GM23338 (cell line): Measurements from ENCODE around the gene TARBP2. TPM values are rescaled to one million over a fixed set of nuclear protein-coding genes. Genes with fewer than 3 reads are reported as not detected.
A peak's percentile ranks its signal among the peaks of the same experiment; 100 is the strongest.

ENCODE experiments used
- ATAC-seq: fragments of 200-7000 bp; cut with Tn5 transposase; 3 replicates; pipeline ENCODE4 v1.9.1; 2020
- DNase-seq: peaks from one replicate; pipeline ENCODE4 v3.0.0-alpha.2; 2015; ENCODE audit warnings: low spot score
- H2AFZ ChIP-seq: fragments of 200-600 bp; sonication (generic); 2 replicates; pipeline ENCODE4 v1.8.0; 2016; ENCODE audit warnings: antibody characterized with exemption, mild to moderate bottlenecking, moderate library complexity
- H3F3A ChIP-seq: fragments of 200-600 bp; sonication (generic); replicated peaks from 2 replicates; pipeline ENCODE4 v1.8.0; 2017; ENCODE audit warnings: antibody characterized with exemption, mixed run types, low read depth
- H3K27ac ChIP-seq: fragments of 200-600 bp; sonication (generic); 2 replicates; pipeline ENCODE4 v1.6.1; 2016; ENCODE audit warnings: low read depth
- H3K27me3 ChIP-seq: fragments of 200-600 bp; sonication (generic); 2 replicates; pipeline ENCODE4 v1.8.0; 2016; ENCODE audit warnings: mild to moderate bottlenecking, mixed run types, moderate library complexity; ENCODE audit not compliant: insufficient read depth
- H3K36me3 ChIP-seq: fragments of 200-600 bp; sonication (generic); 2 replicates; pipeline ENCODE4 v1.8.0; 2016; ENCODE audit warnings: mild to moderate bottlenecking; ENCODE audit not compliant: insufficient read depth
- H3K4me1 ChIP-seq: fragments of 200-600 bp; sonication (generic); 2 replicates; pipeline ENCODE4 v1.8.0; 2016; ENCODE audit warnings: mild to moderate bottlenecking, moderate library complexity; ENCODE audit not compliant: insufficient read depth
- H3K4me2 ChIP-seq: fragments of 200-600 bp; sonication (generic); 2 replicates; pipeline ENCODE4 v1.7.1; 2017; ENCODE audit warnings: mixed run types
- H3K4me3 ChIP-seq: fragments of 200-600 bp; sonication (generic); 2 replicates; pipeline ENCODE4 v1.6.1; 2016; ENCODE audit warnings: mixed run types
- H3K79me2 ChIP-seq: fragments of 200-600 bp; sonication (generic); replicated peaks from 2 replicates; pipeline ENCODE4 v1.8.0; 2017; ENCODE audit warnings: mild to moderate bottlenecking; ENCODE audit not compliant: insufficient read depth
- H3K9me2 ChIP-seq: fragments of 200-600 bp; sonication (generic); 2 replicates; pipeline ENCODE4 v1.8.0; 2017; ENCODE audit not compliant: insufficient read depth
- H4K20me1 ChIP-seq: fragments of 200-600 bp; sonication (generic); replicated peaks from 2 replicates; pipeline ENCODE4 v1.8.0; 2017; ENCODE audit warnings: mild to moderate bottlenecking; ENCODE audit not compliant: insufficient read depth
- H3K27ac Mint-ChIP-seq: 2 replicates; pipeline ENCODE4 v1.8.0; 2020; ENCODE audit warnings: inconsistent platforms, mild to moderate bottlenecking, moderate library complexity, mixed read lengths
- H3K27me3 Mint-ChIP-seq: 3 replicates; pipeline ENCODE4 v1.8.0; 2022; ENCODE audit warnings: low read depth, mild to moderate bottlenecking, moderate library complexity, mixed read lengths, inconsistent platforms; ENCODE audit not compliant: insufficient read depth, poor library complexity
- H3K36me3 Mint-ChIP-seq: 3 replicates; pipeline ENCODE4 v1.8.0; 2021; ENCODE audit warnings: low read depth, mild to moderate bottlenecking, inconsistent platforms, moderate library complexity, mixed read lengths
- H3K4me1 Mint-ChIP-seq: 3 replicates; pipeline ENCODE4 v1.8.0; 2020; ENCODE audit warnings: mild to moderate bottlenecking, inconsistent platforms, mixed read lengths
- H3K4me3 Mint-ChIP-seq: 3 replicates; pipeline ENCODE4 v1.8.0; 2021; ENCODE audit warnings: moderate library complexity, mild to moderate bottlenecking, inconsistent platforms, mixed read lengths
- H3K9me3 Mint-ChIP-seq: 3 replicates; pipeline ENCODE4 v1.8.0; 2020; ENCODE audit warnings: moderate library complexity, mild to moderate bottlenecking, inconsistent platforms, mixed read lengths
- EZH2 ChIP-seq: fragments of 200-600 bp; sonication (generic); IDR thresholded peaks from one replicate; pipeline ENCODE4 v1.8.0; 2017; ENCODE audit warnings: antibody characterized with exemption, mild to moderate bottlenecking, low read depth; ENCODE audit not compliant: unreplicated experiment
- EZH2phosphoT487 ChIP-seq: fragments of 200-600 bp; sonication (generic); IDR thresholded peaks from one replicate; pipeline ENCODE4 v1.8.1; 2018; ENCODE audit warnings: antibody characterized with exemption; ENCODE audit not compliant: unreplicated experiment
- NANOG ChIP-seq: IDR thresholded peaks from 2 replicates; pipeline ENCODE4 v1.6.1; 2016; ENCODE audit warnings: antibody characterized with exemption, borderline replicate concordance
- STAT1 ChIP-seq: IDR thresholded peaks from one replicate; pipeline ENCODE4 v1.6.1; 2016; ENCODE audit warnings: antibody characterized with exemption; ENCODE audit not compliant: unreplicated experiment
- ZNF114 ChIP-seq: fragments of 250-450 bp; sonication (Bioruptor Pico); IDR thresholded peaks from 2 replicates; pipeline ENCODE4 v1.5.0; 2020; ENCODE audit warnings: mild to moderate bottlenecking, moderate library complexity
- ZNF331 ChIP-seq: fragments of 250-450 bp; sonication (Bioruptor Pico); IDR thresholded peaks from 2 replicates; pipeline ENCODE4 v1.5.0; 2020; ENCODE audit warnings: low read depth, mild to moderate bottlenecking, moderate library complexity
- polyA plus RNA-seq: library from polyadenylated mRNA; unstranded; fragments of >200 nt; fragmentation: Nextera tagmentation; extraction: Ambion mirVana; gene quantifications from 2 replicates; pipeline ENCODE4 v1.2.1, GENCODE V29; 2016
- total RNA-seq: library from RNA; depleted of rRNA; stranded (reverse); fragments of >200 nt; shearing (Covaris generic); gene quantifications from 2 replicates; pipeline ENCODE4 v1.2.3, GENCODE V29; 2014
- TF ChIP-seq, protein P1 (sequence below): IDR thresholded peaks from 2 replicates; pipeline ENCODE4 v1.6.1; 2016; ENCODE audit warnings: antibody characterized with exemption
- TF ChIP-seq, protein P2 (sequence below): fragments of 250-450 bp; sonication (Bioruptor Pico); IDR thresholded peaks from 2 replicates; pipeline ENCODE4 v1.5.0; 2020; ENCODE audit warnings: mild to moderate bottlenecking, moderate library complexity
- TF ChIP-seq, protein P3 (sequence below): IDR thresholded peaks from one replicate; pipeline ENCODE4 v1.6.1; 2018; ENCODE audit warnings: antibody characterized with exemption; ENCODE audit not compliant: unreplicated experiment

TARBP2 gene
- total and polyA plus RNA-seq, 2 experiments from 2014 or later = 57.0 to 83.4 TPM

DNA sequence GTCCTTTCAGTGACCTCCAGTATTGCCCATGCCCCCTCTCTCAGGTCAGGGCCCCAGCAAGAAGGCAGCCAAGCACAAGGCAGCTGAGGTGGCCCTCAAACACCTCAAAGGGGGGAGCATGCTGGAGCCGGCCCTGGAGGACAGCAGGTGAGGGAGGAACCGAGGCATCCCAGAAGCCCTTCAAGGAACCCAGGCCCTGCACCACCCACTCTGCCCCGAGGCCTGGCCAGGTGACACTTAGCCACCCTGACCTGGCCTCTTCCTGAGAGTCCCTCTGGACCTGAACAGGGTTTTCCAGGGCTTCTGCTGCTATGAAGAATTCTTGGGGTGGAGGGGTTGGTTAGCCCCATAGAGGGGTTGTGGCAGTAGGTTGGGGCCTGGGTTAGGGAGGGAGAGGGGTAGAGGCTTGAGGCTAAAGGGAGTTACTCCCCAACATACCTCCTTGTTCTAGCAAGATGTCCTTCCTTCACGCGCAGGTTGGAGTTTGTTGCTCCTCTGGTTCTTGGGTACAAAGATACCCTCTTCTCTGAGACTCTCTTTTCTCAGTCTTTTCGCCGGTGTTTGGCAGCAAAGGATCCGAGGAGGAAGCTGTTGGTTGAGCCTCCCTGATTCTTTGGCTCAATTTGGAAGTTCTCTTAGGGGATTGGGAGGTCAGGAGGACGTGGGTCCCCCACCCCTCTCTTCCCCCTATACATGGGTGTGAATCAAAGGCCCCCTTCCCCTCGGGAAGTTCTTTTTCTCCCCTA, 2.1 kb downstream of the TARBP2 start:
- no peak overlapping the region for H3K4me2 ChIP-seq

More for the DNA sequence above, 2.1 kb downstream of the TARBP2 start:
- no peaks in the 10 kb centered on the region for H3K27me3 ChIP-seq
- no peaks in the 10 kb centered on the region for H3K9me2 ChIP-seq
- Mint-ChIP-seq H3K4me1 (peaks cover 25% of the 10 kb centered on the region), H3K36me3 (peaks cover 35% of the 10 kb centered on the region), H3K27ac (no peak overlapping the region), H3K4me3 (peak overlapping the region; percentile 21; the same call in 1 of the 3 replicates), H3K27me3 (peaks cover 28% of the 10 kb centered on the region), H3K9me3 (peaks cover 3% of the 10 kb centered on the region)
- H3K79me2 ChIP-seq = peaks cover 16% of the 10 kb centered on the region
- H4K20me1 ChIP-seq = no peaks in the 10 kb centered on the region
- H3F3A ChIP-seq = peaks cover 7% of the 10 kb centered on the region
- no peak overlapping the region for H2AFZ ChIP-seq
- no peaks in the 10 kb centered on the region; the same call in 1 of the 2 replicates for H3K36me3 ChIP-seq
- no peak overlapping the region for H3K27ac ChIP-seq
- ATAC-seq (no peak), DNase-seq (no peak)
- TF ChIP-seq EZH2phosphoT487 = no peak
- TF ChIP-seq, protein P1, sequence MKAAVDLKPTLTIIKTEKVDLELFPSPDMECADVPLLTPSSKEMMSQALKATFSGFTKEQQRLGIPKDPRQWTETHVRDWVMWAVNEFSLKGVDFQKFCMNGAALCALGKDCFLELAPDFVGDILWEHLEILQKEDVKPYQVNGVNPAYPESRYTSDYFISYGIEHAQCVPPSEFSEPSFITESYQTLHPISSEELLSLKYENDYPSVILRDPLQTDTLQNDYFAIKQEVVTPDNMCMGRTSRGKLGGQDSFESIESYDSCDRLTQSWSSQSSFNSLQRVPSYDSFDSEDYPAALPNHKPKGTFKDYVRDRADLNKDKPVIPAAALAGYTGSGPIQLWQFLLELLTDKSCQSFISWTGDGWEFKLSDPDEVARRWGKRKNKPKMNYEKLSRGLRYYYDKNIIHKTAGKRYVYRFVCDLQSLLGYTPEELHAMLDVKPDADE = no peak
- no peak for TF ChIP-seq STAT1
- TF ChIP-seq NANOG = no peak
- TF ChIP-seq, protein P2, sequence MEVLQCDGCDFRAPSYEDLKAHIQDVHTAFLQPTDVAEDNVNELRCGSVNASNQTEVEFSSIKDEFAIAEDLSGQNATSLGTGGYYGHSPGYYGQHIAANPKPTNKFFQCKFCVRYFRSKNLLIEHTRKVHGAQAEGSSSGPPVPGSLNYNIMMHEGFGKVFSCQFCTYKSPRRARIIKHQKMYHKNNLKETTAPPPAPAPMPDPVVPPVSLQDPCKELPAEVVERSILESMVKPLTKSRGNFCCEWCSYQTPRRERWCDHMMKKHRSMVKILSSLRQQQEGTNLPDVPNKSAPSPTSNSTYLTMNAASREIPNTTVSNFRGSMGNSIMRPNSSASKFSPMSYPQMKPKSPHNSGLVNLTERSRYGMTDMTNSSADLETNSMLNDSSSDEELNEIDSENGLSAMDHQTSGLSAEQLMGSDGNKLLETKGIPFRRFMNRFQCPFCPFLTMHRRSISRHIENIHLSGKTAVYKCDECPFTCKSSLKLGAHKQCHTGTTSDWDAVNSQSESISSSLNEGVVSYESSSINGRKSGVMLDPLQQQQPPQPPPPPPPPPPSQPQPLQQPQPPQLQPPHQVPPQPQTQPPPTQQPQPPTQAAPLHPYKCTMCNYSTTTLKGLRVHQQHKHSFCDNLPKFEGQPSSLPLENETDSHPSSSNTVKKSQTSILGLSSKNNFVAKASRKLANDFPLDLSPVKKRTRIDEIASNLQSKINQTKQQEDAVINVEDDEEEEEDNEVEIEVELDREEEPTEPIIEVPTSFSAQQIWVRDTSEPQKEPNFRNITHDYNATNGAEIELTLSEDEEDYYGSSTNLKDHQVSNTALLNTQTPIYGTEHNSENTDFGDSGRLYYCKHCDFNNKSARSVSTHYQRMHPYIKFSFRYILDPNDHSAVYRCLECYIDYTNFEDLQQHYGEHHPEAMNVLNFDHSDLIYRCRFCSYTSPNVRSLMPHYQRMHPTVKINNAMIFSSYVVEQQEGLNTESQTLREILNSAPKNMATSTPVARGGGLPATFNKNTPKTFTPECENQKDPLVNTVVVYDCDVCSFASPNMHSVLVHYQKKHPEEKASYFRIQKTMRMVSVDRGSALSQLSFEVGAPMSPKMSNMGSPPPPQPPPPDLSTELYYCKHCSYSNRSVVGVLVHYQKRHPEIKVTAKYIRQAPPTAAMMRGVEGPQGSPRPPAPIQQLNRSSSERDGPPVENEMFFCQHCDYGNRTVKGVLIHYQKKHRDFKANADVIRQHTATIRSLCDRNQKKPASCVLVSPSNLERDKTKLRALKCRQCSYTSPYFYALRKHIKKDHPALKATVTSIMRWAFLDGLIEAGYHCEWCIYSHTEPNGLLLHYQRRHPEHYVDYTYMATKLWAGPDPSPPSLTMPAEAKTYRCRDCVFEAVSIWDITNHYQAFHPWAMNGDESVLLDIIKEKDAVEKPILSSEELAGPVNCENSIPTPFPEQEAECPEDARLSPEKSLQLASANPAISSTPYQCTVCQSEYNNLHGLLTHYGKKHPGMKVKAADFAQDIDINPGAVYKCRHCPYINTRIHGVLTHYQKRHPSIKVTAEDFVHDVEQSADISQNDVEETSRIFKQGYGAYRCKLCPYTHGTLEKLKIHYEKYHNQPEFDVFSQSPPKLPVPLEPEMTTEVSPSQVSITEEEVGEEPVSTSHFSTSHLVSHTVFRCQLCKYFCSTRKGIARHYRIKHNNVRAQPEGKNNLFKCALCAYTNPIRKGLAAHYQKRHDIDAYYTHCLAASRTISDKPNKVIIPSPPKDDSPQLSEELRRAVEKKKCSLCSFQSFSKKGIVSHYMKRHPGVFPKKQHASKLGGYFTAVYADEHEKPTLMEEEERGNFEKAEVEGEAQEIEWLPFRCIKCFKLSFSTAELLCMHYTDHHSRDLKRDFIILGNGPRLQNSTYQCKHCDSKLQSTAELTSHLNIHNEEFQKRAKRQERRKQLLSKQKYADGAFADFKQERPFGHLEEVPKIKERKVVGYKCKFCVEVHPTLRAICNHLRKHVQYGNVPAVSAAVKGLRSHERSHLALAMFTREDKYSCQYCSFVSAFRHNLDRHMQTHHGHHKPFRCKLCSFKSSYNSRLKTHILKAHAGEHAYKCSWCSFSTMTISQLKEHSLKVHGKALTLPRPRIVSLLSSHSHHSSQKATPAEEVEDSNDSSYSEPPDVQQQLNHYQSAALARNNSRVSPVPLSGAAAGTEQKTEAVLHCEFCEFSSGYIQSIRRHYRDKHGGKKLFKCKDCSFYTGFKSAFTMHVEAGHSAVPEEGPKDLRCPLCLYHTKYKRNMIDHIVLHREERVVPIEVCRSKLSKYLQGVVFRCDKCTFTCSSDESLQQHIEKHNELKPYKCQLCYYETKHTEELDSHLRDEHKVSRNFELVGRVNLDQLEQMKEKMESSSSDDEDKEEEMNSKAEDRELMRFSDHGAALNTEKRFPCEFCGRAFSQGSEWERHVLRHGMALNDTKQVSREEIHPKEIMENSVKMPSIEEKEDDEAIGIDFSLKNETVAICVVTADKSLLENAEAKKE (CRISPR knock-in tag) = no peak
- TF ChIP-seq, protein P3, sequence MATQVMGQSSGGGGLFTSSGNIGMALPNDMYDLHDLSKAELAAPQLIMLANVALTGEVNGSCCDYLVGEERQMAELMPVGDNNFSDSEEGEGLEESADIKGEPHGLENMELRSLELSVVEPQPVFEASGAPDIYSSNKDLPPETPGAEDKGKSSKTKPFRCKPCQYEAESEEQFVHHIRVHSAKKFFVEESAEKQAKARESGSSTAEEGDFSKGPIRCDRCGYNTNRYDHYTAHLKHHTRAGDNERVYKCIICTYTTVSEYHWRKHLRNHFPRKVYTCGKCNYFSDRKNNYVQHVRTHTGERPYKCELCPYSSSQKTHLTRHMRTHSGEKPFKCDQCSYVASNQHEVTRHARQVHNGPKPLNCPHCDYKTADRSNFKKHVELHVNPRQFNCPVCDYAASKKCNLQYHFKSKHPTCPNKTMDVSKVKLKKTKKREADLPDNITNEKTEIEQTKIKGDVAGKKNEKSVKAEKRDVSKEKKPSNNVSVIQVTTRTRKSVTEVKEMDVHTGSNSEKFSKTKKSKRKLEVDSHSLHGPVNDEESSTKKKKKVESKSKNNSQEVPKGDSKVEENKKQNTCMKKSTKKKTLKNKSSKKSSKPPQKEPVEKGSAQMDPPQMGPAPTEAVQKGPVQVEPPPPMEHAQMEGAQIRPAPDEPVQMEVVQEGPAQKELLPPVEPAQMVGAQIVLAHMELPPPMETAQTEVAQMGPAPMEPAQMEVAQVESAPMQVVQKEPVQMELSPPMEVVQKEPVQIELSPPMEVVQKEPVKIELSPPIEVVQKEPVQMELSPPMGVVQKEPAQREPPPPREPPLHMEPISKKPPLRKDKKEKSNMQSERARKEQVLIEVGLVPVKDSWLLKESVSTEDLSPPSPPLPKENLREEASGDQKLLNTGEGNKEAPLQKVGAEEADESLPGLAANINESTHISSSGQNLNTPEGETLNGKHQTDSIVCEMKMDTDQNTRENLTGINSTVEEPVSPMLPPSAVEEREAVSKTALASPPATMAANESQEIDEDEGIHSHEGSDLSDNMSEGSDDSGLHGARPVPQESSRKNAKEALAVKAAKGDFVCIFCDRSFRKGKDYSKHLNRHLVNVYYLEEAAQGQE = no peak
- TF ChIP-seq ZNF331 (CRISPR knock-in tag) = no peak
- no peak for TF ChIP-seq EZH2
- TF ChIP-seq ZNF114 (CRISPR knock-in tag) = no peak
- H3K4me3 ChIP-seq = no peak overlapping the region
- H3K4me1 ChIP-seq = peaks cover 19% of the 10 kb centered on the region
